K562 (cell line): ENCODE data around the gene FRMD4B. TPM values are rescaled to one million over a fixed set of nuclear protein-coding genes. Genes with fewer than 3 reads are reported as not detected.

ENCODE experiments used
- FOXO4 ChIP-seq: fragments of 450-650 bp; formaldehyde crosslinking; IDR thresholded peaks from 2 replicates; pipeline ENCODE4 v1.4.0; 2020; ENCODE audit warnings: mild to moderate bottlenecking, moderate library complexity
- MTA1 ChIP-seq: fragments of 450-650 bp; IDR thresholded peaks from 2 replicates; pipeline ENCODE4 v1.6.1; 2017; ENCODE audit warnings: borderline replicate concordance
- NBN ChIP-seq: fragments of 450-650 bp; IDR thresholded peaks from 2 replicates; pipeline ENCODE4 v1.6.1; 2016; ENCODE audit warnings: low read depth, mild to moderate bottlenecking
- SMARCA5 ChIP-seq: fragments of 450-650 bp; IDR thresholded peaks from 2 replicates; pipeline ENCODE4 v1.6.1; 2016
- SP1 ChIP-seq: sonication (generic); formaldehyde crosslinking; IDR thresholded peaks from 2 replicates; pipeline ENCODE4 v1.8.1; 2022; ENCODE audit warnings: mild to moderate bottlenecking, missing genetic modification reagents
- STAT6 ChIP-seq: sonication (generic); formaldehyde crosslinking; IDR thresholded peaks from 2 replicates; pipeline ENCODE4 v1.8.1; 2023; ENCODE audit warnings: mild to moderate bottlenecking, missing genetic modification reagents
- polyA plus RNA-seq, 8 experiments: library from polyadenylated mRNA; depleted of rRNA in 4 of 8; stranded (reverse) in 5 of 8; unstranded in 3 of 8; fragments of >200 nt; fragmentation: Nextera tagmentation in 2 of 8; fragmentation: Illumina TruSeq in 1 of 8; extraction: Ambion mirVana in 2 of 8; extraction: Trizol in 1 of 8; gene quantifications; 2 replicates each; pipeline versions ENCODE4 v1.2.1 to v1.2.3, GENCODE V29; 2011 to 2014; ENCODE audit warnings: inconsistent platforms in 1 of 8, missing spikeins in 1 of 8
- total RNA-seq, 7 experiments: library from RNA; depleted of rRNA in 6 of 7; stranded (reverse); fragments of >200 nt in 6 of 7; fragmentation: Illumina TruSeq in 2 of 7; extraction: Trizol in 2 of 7; gene quantifications; 2 replicates each; pipeline versions ENCODE4 v1.2.1 to v1.2.3, GENCODE V29; 2011 to 2021; ENCODE audit warnings: low replicate concordance in 1 of 7
- TF ChIP-seq, protein P1 (sequence below): fragments of 450-650 bp; IDR thresholded peaks from 2 replicates; pipeline ENCODE4 v1.6.1; 2016; ENCODE audit warnings: mild to moderate bottlenecking

The FRMD4B gene
- total and polyA plus RNA-seq, 9 of the 15 experiments (the other 6 are each of a cell fraction or from before 2014, with no cell fraction given) = 0.03 to 0.09 (median 0.04) TPM; not detected in 3

GRCh38 chr3:69370901-69371301, 15.0 kb downstream of the FRMD4B start (continued):
- TF ChIP-seq STAT6 (CRISPR knock-in tag) (no peak), MTA1 (no peak), SMARCA5 (no peak), FOXO4 (no peak), NBN (no peak), SP1 (CRISPR knock-in tag) (no peak)
- TF ChIP-seq, protein P1, sequence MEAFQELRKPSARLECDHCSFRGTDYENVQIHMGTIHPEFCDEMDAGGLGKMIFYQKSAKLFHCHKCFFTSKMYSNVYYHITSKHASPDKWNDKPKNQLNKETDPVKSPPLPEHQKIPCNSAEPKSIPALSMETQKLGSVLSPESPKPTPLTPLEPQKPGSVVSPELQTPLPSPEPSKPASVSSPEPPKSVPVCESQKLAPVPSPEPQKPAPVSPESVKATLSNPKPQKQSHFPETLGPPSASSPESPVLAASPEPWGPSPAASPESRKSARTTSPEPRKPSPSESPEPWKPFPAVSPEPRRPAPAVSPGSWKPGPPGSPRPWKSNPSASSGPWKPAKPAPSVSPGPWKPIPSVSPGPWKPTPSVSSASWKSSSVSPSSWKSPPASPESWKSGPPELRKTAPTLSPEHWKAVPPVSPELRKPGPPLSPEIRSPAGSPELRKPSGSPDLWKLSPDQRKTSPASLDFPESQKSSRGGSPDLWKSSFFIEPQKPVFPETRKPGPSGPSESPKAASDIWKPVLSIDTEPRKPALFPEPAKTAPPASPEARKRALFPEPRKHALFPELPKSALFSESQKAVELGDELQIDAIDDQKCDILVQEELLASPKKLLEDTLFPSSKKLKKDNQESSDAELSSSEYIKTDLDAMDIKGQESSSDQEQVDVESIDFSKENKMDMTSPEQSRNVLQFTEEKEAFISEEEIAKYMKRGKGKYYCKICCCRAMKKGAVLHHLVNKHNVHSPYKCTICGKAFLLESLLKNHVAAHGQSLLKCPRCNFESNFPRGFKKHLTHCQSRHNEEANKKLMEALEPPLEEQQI = no peak
